D341Med (cell line): ENCODE results near the gene ZNF20.

Experiments
- DNase-seq: peaks from one replicate; pipeline ENCODE4 v3.0.0; 2012; ENCODE audit warnings: low spot score

ZNF20 gene

GRCh38 chr19:12139885-12140544 is at the start of gene ZNF20:
Gene ZNF20, minus strand, starts transcription at chr19:12140350. Its CDS starts 168 bp downstream, at chr19:12140182.
- peak; percentile 95 for DNase-seq

GRCh38 chr19:12187625-12188024 is 47.5 kb upstream of the ZNF20 start:
- DNase-seq = no peak

GRCh38 chr19:12180377-12180776 is 40.2 kb upstream of the ZNF20 start:
- DNase-seq = no peak

- no peak for DNase-seq
Measured at GRCh38 chr19:12166626-12167025, 26.5 kb upstream of the ZNF20 start.

- no peak for DNase-seq
Measured at GRCh38 chr19:12163826-12164225, 23.7 kb upstream of the ZNF20 start.

- DNase-seq = peak; percentile 98
Measured at GRCh38 chr19:12162882-12163806, 23.0 kb upstream of the ZNF20 start, which contains the start of gene ZNF136. Gene ZNF136, plus strand, starts transcription at chr19:12163096. Its CDS starts 108 bp downstream, at chr19:12163204.

GRCh38 chr19:12162513-12162881 is 22.3 kb upstream of the ZNF20 start:
- DNase-seq = no peak

GRCh38 chr19:12159773-12160414 is 19.7 kb upstream of the ZNF20 start:
- no peak for DNase-seq

- DNase-seq = peak; percentile 94
Measured at GRCh38 chr19:12156223-12157058, 16.3 kb upstream of the ZNF20 start, which contains the start of gene ZNF625. Gene ZNF625, minus strand, starts transcription at chr19:12156734. Its CDS starts 176 bp downstream, at chr19:12156558.

- DNase-seq = no peak
Measured at GRCh38 chr19:12155324-12155860, 15.2 kb upstream of the ZNF20 start.

GRCh38 chr19:12145348-12145747 is 5.2 kb upstream of the ZNF20 start:
- no peak for DNase-seq

GRCh38 chr19:12141405-12141736 is 1.2 kb upstream of the ZNF20 start:
- no peak for DNase-seq

- peak; percentile 85 for DNase-seq
Measured at GRCh38 chr19:12140545-12141404, 625 bp upstream of the ZNF20 start.

GRCh38 chr19:12139269-12139668 is 881 bp downstream of the ZNF20 start:
- DNase-seq = no peak

GRCh38 chr19:12137221-12137940 is 2.8 kb downstream of the ZNF20 start:
- peak; percentile 57 for DNase-seq

GRCh38 chr19:12133069-12133468 is 7.1 kb downstream of the ZNF20 start:
- no peak for DNase-seq

- DNase-seq = peak; percentile 53
Measured at GRCh38 chr19:12126707-12127106, 13.4 kb downstream of the ZNF20 start.

- DNase-seq = no peak
Measured at GRCh38 chr19:12117201-12117970, 22.8 kb downstream of the ZNF20 start.

- no peak for DNase-seq
Measured at GRCh38 chr19:12113121-12113520, 27.0 kb downstream of the ZNF20 start.
